GM06990 (cell line): ENCODE results near the gene ICA1.

Source experiments
- DNase-seq: peaks from one replicate; pipeline ENCODE4 v3.0.0-alpha.2; 2011; ENCODE audit not compliant: insufficient read length; ENCODE audit errors: extremely low read depth
- H3K27me3 ChIP-seq: replicated peaks from 2 replicates; pipeline ENCODE4 v1.6.0; 2011; ENCODE audit warnings: low read length; ENCODE audit not compliant: control insufficient read depth, insufficient read depth
- H3K36me3 ChIP-seq: 2 replicates; pipeline ENCODE4 v1.5.1; 2011; ENCODE audit warnings: low read length; ENCODE audit not compliant: control insufficient read depth, insufficient read depth
- H3K4me3 ChIP-seq: replicated peaks from 2 replicates; pipeline ENCODE4 v1.5.1; 2011; ENCODE audit warnings: low read depth, mild to moderate bottlenecking, control low read depth, low read length
- TF ChIP-seq, protein P1 (sequence below): IDR thresholded peaks from 2 replicates; pipeline ENCODE4 v1.5.1; 2011; ENCODE audit warnings: low read length, control low read depth, mild to moderate bottlenecking, inconsistent platforms; ENCODE audit not compliant: insufficient read depth, poor library complexity, severe bottlenecking

ICA1 gene

GRCh38 chr7:8206956-8207355 is 55.0 kb downstream of the ICA1 start:
- no peak overlapping the region for H3K4me3 ChIP-seq
- H3K36me3 ChIP-seq: no peaks in the 10 kb centered on the region
- DNase-seq: no peak
- no peaks in the 10 kb centered on the region for H3K27me3 ChIP-seq
- TF ChIP-seq, protein P1, sequence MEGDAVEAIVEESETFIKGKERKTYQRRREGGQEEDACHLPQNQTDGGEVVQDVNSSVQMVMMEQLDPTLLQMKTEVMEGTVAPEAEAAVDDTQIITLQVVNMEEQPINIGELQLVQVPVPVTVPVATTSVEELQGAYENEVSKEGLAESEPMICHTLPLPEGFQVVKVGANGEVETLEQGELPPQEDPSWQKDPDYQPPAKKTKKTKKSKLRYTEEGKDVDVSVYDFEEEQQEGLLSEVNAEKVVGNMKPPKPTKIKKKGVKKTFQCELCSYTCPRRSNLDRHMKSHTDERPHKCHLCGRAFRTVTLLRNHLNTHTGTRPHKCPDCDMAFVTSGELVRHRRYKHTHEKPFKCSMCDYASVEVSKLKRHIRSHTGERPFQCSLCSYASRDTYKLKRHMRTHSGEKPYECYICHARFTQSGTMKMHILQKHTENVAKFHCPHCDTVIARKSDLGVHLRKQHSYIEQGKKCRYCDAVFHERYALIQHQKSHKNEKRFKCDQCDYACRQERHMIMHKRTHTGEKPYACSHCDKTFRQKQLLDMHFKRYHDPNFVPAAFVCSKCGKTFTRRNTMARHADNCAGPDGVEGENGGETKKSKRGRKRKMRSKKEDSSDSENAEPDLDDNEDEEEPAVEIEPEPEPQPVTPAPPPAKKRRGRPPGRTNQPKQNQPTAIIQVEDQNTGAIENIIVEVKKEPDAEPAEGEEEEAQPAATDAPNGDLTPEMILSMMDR: no peak

- TF ChIP-seq, protein P1: no peak
- no peak overlapping the region for H3K4me3 ChIP-seq
- H3K27me3 ChIP-seq: no peaks in the 10 kb centered on the region
- DNase-seq: no peak
- no peaks in the 10 kb centered on the region for H3K36me3 ChIP-seq
Observed at GRCh38 chr7:8205537-8205936, 56.4 kb downstream of the ICA1 start.

DNA sequence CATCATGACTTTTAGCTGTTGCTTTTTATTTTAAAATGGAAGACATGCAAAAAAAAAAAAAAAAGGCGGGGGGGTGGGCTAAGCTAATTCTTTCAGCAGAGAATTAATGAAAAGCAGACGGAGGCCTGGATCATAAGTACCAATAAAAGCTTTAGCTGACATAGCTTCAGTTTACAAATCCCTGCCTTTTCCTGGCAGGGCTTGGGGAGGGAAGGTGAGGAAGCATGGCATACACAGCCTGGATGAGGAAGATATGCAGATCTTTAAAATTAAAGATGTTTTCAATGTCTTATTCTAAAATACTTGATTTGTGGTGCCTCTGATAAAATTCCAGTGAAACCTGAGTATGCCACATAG is 57.0 kb downstream of the ICA1 start:
- no peak for DNase-seq
- no peaks in the 10 kb centered on the region for H3K27me3 ChIP-seq
- H3K4me3 ChIP-seq: no peak overlapping the region
- TF ChIP-seq, protein P1: no peak
- no peaks in the 10 kb centered on the region for H3K36me3 ChIP-seq

- Histone ChIP-seq H3K36me3 (no peaks in the 10 kb centered on the region), H3K27me3 (no peaks in the 10 kb centered on the region), H3K4me3 (no peak overlapping the region)
- TF ChIP-seq, protein P1: no peak
- DNase-seq: no peak
Observed at GRCh38 chr7:8204339-8205030, 57.5 kb downstream of the ICA1 start.

DNA sequence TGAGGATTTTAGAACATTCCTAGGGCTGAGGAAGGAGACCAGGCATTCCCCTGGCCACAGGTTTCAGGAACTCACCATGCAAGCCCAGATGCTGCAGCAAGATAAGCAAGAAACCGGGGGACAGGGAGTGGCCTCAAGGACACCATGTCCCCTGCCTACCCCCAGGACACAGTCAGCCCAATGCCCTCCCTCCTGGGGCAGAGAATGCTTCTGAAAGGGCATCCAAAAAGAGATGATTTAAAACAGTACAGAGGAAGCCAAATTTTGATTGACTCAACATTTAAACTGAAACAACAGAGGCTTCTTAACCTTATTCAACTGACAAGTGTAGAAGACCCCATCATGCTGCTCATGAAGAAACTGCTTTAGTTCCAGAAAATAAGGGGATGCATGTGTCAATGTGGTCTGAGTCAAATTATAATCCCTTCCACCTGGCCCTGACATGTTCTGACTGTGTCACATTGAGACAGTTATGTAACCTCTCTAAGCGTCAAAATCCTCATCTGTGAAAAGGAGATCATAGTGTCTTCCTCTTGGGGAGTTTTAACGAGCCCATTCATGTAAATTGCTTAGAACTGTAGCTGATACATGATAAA is 60.0 kb downstream of the ICA1 start:
- DNase-seq: no peak
- Histone ChIP-seq H3K4me3 (no peak overlapping the region), H3K27me3 (no peaks in the 10 kb centered on the region), H3K36me3 (no peaks in the 10 kb centered on the region)
- TF ChIP-seq, protein P1: no peak

- Histone ChIP-seq H3K27me3 (no peaks in the 10 kb centered on the region), H3K4me3 (no peak overlapping the region), H3K36me3 (no peaks in the 10 kb centered on the region)
- TF ChIP-seq, protein P1: no peak
- DNase-seq: no peak
Observed at GRCh38 chr7:8200717-8201116, 61.2 kb downstream of the ICA1 start.
